Measurements from ENCODE around the gene TPCN1.

DNA sequence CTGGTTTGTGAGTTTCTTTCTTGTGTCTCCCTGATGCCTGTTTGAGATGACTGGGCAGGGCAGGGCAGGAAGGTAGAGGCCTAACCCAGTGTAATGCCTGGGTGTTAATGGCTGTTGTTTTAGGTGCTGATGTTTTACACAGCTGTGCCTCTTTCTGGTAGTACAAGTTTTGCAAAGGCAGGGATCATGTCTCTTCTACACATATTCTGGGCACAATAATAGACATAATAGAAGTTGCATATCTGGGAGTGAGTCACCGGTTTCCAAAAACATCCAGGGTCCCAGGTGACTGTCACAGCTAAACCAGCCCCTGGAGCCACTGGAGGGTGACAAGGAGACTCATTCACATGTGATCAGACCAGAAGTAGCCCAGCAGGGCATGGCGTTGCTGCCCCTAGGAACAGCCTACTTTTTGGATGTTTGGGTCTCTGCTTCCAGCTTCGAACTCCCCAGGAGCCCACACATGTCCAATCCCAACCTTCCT is 18.1 kb downstream of the TPCN1 start:
- TF ChIP-seq, protein P1, sequence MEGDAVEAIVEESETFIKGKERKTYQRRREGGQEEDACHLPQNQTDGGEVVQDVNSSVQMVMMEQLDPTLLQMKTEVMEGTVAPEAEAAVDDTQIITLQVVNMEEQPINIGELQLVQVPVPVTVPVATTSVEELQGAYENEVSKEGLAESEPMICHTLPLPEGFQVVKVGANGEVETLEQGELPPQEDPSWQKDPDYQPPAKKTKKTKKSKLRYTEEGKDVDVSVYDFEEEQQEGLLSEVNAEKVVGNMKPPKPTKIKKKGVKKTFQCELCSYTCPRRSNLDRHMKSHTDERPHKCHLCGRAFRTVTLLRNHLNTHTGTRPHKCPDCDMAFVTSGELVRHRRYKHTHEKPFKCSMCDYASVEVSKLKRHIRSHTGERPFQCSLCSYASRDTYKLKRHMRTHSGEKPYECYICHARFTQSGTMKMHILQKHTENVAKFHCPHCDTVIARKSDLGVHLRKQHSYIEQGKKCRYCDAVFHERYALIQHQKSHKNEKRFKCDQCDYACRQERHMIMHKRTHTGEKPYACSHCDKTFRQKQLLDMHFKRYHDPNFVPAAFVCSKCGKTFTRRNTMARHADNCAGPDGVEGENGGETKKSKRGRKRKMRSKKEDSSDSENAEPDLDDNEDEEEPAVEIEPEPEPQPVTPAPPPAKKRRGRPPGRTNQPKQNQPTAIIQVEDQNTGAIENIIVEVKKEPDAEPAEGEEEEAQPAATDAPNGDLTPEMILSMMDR (IDR thresholded peaks at IDR 0.05) = no peak
- TF ChIP-seq EP300 (IDR thresholded peaks at IDR 0.05; ENCODE audit: low read depth) = no peak
- TF ChIP-seq POLR2A (IDR thresholded peaks at IDR 0.05) = no peak

All from transverse colon (tissue), 3 donors.